NCI-H2196 treated with DMSO at 0.1 percent for 48 hours (cell line): Measurements from ENCODE around the gene TRAK1.

Experiments used
- DNase-seq: peaks from one replicate; lab custom pipeline; 2025; ENCODE audit not compliant: unreplicated experiment; lab: John Stamatoyannopoulos, UW

Gene TRAK1

GRCh38 chr3:42120866-42121265, 29.7 kb downstream of the TRAK1 start:
- DNase-seq: no peak

- DNase-seq: no peak
These were observed 31.3 kb downstream of the TRAK1 start for GRCh38 chr3:42122261-42123011.

GRCh38 chr3:42123012-42123581, 31.9 kb downstream of the TRAK1 start:
- DNase-seq: no peak

- no peak for DNase-seq
These were observed 32.9 kb downstream of the TRAK1 start for GRCh38 chr3:42123824-42124658.

- DNase-seq: no peak
These were observed 36.1 kb downstream of the TRAK1 start for GRCh38 chr3:42127226-42127625.

GRCh38 chr3:42128526-42128925, 37.4 kb downstream of the TRAK1 start:
- DNase-seq: no peak

- no peak for DNase-seq
These were observed 38.1 kb downstream of the TRAK1 start for GRCh38 chr3:42129014-42129953.

GRCh38 chr3:42130007-42130328, 38.8 kb downstream of the TRAK1 start:
- DNase-seq: no peak

GRCh38 chr3:42130329-42131070, 39.3 kb downstream of the TRAK1 start:
- no peak for DNase-seq

GRCh38 chr3:42133500-42134298, 42.5 kb downstream of the TRAK1 start:
- no peak for DNase-seq

- DNase-seq: no peak
These were observed 43.8 kb downstream of the TRAK1 start for GRCh38 chr3:42134867-42135464.

- no peak for DNase-seq
These were observed 48.7 kb downstream of the TRAK1 start for GRCh38 chr3:42139621-42140453.

GRCh38 chr3:42140665-42141203, 49.6 kb downstream of the TRAK1 start:
- DNase-seq: no peak

GRCh38 chr3:42143440-42143839, 52.3 kb downstream of the TRAK1 start:
- DNase-seq: no peak

- no peak for DNase-seq
These were observed 53.1 kb downstream of the TRAK1 start for GRCh38 chr3:42144209-42144608.

GRCh38 chr3:42148086-42148848, 57.1 kb downstream of the TRAK1 start:
- DNase-seq: no peak

- DNase-seq: no peak
These were observed 57.9 kb downstream of the TRAK1 start for GRCh38 chr3:42148982-42149432.
